ENCODE data around the gene SHB.

The SHB gene

DNA sequence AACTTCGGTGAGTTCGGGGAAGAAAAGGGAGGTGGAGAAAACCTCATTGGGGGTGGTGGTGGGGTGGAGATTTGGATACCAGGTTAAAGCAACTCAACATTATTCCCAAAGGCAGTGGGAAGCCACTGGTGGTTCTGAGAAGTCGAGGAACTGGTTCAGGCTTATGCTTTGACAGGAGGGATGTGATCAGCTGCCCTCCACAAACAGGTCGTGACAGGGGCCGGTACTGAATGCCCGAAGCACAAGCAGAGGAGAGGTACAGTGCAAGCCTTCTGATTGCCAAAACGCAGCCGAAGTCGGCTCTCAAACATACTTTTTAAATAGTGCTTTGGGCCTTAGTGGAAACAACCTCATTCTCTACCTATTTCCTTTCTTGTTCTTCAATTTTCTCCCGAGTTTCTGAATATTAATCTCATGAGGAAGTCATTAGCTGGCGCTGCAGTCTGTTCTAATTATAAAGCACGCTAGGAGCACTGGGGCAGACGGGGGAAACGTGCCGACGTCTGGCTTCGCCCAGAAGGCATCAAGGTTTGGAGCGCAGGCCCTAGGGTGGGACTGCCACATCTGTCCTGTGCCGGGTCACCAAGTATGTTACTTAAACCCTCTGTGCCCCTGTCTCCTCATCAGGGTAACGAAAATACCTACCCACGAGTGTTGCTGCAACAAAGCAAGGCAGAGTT is 27.3 kb downstream of the SHB start:
- DNase-seq = no peak

DNA sequence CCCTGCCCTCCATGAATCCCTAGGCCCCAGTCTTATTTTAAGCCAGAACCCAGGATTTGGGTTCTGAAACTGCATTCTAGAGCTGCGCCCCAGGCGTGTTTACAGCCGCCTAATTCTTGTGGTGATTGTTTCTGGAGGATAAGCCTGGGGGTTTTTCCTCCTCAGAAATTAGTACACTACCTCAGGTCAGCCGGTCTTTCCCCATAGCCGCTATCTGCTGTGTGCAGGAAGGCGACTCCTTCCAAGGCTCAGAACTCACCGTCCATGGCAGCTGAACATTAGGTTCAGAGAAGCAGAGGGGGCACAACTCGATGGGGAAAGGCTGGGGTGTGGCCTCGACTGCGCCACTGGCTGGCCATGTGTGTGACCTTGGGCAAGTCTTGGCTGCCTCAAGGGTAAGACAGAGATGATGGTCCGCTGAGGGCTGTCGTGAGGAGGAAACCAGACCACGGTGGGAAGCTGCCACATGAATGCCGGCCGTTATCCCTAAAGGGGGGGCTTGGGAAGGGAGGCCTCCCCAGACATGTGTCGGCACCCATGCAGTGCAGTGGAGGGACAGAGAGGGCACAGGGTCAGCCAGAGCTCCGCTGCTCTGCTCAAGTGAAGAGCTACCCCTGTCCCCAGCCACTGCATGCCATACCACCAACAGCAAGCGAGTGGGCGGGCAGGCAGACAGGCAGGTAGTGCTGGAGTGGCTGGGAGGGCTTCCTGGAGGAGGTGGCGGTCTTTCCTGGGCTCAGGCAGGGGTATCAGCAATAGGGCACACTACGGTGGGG is 28.9 kb downstream of the SHB start:
- DNase-seq = no peak

DNA sequence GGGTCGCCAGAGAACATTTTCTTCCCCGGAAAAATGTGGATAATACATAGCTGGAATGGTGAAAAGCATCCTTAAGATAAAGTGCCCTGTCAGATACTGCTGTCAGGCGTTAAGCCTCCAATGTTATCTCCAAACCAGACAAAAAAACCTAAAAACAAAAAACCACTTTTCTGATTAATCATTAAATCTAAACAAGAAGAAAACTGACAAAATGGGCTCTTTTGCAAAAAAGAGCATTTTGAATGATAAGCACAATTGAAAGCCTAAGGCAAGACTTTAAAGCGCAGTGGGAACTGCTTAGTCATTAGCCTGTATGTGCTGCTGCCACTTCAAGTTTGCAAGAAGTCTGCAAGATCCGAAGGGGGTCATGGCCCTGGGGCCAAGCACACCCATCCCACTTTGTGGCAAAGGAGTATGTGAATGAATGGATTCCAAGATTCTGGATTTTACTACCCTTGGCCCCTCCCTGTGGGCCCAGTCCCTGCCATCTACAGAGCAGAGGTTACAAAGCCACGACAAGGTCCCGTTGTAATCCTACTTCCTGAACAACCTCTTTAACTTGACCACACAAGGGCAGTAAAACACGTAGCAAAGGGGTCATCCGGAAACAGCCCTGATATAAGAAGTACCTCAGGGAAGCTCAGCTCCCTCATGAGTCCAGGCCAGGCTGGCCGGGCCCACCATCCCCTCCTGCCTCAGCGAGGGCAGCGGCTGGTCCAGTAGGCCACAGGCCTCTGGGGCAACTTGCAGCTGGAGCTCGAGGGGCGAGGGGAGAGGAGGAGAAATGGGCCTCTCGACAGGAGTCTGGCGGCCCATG is 29.7 kb downstream of the SHB start:
- DNase-seq = no peak

DNA sequence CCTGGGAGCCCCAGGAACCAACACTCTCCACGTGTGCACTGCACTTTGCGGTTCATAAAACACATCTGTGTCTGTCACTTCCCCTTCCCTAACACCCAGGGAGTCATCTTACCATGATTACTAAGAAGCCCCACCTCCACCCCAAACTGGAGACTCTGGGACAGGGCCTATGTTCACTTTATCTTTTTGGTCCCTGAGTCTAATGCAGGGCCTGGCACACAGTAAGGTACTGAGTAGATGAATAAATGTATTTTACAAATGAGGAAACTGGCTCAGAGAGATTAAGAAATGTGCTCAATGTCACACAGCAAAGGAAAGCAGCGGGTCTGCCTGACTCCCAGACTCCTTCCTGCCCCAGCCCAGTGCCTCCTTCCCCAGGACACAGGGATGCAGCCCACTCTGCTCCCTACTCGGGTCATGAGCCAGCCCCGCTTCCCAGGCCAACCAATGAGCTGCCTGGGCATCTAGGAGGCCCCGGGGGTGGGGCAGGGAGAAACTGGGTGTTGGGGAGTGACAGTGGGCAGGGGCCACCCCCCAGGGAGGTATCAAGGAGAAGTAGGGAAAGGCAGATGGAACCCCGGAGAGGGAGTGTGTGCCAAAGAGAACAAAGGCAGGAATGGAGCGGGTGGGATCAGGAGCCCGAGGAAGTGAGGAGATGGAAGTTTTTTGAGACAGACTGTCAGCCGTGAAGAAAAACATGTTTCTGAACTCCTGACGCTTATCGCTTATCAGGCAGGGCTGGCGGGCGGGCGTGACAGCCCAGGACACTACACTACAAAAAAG is 30.5 kb downstream of the SHB start:
- DNase-seq = no peak

DNA sequence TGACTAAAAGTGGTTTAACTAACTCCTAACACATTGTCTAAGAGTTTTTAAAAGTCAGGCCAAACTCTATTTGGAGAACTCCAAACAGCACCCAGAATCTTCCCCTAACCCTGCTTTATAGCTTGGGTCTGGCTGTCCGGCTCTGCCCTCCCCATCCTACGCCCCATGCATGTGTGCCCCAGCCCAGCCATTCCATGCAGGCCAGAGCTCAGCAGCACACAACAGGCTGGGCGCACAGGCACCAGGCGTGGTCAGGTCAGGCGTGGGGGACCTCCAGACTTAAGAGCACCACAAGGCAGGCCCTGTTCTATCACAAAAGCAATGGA is 31.1 kb downstream of the SHB start:
- DNase-seq = no peak

DNA sequence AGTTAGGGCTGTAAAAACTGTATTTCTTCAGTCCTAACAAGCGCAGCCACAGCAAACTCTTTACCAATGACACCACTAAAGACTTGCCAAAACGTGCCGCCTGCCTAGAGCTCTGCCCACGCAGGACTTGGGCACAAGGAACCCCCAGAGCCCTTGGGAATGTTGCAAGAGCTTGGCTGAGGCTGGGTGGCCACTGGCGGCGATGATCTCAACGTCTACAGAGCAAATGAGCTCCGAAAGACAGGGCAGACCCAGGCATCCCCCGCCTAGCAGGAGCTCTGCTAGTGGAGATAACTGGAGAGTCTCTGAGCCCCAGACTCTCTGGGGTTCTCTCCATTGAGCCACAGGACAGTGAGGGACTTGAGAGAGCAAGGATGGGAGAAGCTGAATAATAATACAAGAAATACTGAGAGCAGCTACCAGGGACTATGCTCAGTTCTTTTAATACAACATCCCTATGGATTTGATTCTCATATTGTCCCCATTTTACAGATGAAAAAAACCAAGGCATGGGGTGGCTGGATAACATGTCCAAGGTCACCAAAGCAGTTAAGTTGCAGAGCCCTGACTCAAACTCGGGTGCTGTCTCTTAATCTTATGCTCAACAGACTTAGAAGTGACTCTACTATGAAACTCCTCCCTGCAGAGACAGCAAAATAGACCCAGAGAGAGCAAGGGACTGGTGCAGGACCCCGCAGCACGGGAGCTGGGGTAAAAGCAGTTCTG is 32.5 kb downstream of the SHB start:
- no peak for DNase-seq

DNA sequence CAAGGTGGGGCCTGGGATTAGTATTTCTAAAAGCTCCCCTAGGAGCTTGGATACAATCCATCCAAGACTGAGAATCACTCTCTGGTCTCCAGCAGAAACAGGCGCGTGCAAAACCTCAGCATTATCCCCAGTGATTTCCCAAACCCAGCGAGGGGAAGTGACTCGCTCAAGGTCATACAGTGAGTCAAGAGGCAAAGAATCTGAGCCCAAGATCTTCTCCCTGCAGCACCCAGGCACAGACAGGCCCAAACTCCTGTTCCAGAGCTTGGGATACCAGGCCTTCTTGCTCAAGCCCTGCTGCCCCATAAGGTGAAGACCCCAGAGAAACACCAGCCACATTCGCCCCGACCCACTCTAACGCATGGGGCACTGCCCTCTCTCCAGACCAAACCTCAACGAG is 33.2 kb downstream of the SHB start:
- no peak for DNase-seq

DNA sequence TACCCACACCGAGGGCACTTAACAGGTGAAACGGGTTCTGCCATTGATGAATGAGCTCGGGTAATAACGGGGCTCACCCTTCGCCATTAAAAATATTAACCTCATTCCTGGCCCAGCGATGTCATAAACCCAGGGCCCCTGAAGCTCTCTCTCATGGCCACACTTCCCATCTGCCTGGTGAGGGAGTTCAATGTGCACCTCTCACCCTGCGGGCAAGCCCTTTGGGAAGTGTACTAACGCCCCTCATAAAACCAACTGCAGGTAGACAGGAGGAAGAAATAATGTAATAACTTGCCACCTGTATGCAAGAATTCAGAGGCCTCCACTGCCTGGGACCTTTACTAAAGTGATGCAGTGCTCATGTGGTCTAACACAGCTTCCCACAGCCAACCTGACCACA is 35.1 kb downstream of the SHB start:
- no peak for DNase-seq

DNA sequence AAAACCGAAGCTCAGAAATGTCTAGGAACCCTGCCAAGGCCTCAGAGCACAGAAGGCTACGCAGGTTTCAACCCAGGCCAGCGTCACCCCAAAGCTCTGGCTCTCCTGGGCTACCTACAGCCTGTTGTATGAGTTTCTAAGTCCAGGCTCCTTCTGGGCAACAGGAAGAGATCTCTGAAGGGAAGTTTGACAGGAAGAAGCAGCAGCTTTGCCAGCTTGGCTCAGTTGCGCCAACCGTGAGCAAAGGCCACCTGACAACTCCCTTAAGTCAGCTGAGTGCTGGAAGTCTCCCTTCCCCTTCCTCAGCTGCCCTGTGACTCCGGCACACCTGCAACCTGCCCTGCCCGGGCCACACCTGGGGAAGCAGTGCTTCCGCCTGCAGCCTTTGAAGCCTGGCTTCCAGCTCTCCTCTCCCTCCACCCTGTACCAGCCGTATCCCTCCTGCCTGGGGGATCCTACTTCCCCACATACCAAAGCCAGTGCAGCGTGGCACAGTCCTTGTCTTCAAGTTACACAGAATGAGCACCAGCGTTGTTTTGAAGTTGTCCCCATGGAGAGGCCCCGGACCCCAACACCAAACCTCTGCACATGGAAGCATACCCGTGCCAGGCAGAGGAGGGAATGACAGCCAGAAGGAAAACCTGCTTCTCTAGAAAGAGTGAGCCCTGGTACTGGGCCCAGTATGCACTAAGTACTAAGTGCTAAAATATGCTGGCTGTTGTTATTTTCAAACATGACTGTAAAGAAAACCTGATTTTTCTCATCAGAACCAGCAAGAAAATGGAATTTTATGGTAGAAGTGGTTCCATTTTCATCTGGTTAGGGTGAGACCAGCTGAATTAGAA is 36.5 kb downstream of the SHB start:
- DNase-seq = no peak

DNA sequence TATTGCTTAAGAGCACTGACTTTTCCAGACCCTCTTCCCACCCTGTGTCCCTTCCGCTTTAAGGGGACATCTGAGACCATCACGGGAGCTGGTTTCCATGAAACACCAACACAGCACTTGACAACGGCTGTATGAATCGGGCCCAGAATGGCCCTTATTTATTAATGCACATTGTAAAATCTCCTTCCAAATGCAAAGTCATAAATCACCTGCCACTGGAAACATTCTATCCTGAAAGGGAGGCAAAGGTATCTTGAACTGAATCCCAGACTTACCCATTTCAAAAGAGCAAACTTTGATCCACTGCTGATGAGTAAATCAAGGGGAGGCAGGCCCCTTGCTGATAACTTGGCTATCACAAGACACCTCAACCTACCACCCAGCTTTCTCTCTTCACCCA is 37.4 kb downstream of the SHB start:
- no peak for DNase-seq

DNA sequence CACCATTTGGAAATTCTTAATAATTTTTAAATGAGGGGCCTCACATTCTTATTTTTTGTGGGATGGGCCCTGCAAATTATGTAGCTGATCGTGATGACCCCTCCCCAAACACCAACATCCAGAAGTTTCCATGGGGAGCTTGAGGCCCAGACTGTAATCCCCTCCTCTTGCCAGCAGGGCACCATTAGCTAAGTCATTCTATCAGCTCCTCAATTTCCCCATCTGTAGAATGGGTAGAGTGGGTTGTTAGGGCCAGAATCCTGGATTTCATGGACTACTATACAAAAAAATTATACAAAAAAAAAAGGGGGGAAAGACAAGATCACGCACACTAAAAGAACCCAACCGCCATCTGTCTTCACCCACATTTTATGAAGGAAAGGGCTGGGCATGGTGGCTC is 38.4 kb downstream of the SHB start:
- DNase-seq = no peak

DNA sequence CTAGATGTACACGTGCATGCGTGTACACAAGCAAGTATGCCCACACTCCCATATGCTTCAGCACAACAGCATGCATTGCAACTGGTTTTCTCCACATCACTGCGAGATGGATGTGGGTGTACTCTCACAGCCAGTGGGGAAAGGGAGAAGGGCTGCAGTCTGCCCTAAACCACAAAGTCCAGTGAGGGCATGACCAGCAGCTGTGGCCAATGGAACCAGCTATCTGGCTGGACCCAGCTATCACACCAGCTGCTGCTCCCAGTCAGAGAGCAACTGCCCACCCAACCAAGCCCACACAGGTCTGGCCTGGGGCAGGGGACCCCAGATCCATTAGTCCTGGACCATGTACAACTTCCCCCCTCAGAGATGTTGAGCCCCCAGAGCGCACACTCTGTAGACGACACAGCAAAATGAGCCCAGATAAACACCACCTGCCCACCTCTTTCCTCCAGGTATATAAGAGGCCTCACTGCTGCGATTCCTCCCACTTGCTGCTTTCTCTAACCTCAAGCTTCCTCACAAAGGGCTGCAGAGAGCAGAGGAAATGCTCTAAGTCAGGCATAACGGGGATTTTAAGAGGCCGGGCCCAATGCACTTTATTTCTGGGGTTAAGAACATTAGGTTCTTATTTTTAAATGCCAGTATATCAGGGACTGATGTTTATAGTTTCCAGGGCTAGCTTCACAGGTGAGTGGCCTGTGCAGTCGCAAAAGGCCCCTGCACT is 39.0 kb downstream of the SHB start:
- DNase-seq = no peak

DNA sequence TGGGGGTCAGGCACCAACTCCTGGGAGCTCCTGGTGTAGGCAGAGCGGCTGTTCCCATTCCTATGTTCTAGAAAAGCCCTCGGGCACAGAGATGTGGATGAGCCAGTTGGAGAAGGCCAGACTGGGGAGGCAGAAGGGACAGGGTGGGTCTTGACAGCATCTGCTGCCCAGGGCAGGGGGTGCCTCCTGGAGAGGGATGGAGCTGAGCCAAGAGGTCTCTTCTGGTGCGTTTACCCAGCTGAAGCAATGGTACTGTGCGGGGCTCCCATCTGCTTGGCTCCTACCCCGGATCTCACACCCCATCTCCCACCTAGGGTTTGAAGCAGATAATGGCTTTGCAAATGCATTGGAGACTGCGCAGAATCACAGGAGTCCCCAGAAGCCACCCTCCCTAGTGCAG is 41.3 kb downstream of the SHB start:
- DNase-seq = no peak

DNA sequence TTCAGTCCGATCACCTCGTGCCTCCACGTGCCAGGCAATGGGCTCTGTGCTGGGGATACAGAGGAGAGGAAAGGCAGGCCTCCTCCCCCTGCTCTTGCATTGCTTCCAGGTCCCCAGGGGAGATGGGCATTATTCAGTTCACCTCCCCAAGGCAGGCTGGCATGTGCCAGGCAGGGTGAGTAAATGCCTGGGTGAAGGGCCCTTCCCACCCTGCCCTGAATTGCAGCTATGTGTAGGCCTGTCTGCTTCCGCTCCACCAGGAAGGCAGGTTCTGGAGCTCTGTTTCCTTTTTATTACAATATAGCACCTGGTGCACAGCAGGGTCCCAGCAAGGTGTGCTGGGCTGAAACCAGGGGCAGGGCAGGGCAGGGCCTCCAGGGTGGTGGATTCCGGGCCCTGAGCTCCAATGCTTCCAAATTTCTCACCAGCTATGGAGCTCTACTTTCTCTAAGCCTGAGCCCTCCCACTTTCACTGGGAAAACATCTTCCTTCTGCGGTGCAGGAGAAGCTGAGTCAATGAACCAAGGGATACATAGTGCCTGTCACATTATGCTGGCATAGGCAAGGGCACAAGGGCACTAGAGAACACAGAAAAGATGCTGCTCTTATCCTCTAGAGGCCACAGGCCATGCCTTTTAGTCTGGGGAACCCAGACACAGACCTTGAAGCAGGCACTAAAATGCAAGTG is 42.0 kb downstream of the SHB start:
- DNase-seq = no peak

DNA sequence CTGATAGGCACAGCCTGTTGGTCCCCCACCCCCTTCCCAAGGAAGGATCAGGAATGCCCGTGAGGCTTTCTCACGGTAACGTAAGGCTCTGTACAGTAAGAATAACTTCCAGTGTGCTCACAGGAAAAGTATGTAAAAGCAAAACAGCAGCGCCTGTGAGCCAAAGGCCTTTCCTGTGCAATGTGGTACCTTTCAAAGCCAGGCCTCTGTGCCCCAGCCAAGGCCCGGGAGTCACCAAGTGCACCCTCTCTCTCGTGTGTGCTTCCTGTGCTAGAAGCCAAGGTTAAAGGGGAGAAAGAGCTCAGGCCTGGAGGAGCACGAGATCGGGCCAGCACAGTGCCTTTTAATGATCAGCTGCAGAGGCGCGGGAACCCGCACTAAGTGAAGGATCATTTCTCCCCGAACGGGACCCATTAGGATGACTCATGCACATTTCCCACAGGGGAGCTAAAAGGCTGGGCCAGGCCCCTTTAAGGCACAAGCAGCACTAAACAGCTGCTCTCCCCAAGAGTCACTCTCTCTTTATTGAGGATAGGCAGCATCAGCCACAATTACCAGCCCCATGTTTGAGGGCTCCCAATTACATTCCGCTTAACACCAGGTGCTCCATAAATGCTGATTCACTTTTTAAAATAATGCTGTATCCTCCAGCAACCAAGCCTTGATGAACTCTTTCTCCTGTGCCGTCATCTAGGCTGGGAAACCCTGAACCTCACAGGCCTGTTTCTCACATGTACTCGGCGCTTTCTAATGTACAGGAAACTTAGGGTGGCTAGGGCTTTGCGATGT is 42.8 kb downstream of the SHB start:
- DNase-seq = no peak

DNA sequence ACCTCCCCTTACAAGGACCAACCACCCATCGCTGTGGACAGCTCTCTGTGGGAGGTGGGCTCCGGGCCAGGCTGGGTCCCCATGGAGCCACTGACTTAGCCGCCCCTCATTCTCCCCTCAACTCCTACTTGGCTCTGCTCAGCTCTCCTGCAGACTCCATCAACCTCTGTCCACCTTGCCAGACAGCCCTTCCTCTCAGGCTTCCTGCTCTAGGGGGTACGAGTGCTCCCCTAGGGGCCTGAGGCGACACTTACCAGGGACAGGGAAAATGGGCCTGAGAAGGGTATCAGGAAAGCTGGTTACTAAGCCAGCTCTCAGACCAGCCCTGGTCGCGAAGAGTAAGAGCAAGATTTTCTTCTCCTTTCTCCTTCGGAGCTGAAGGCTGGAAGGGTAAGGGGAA is 43.9 kb downstream of the SHB start:
- no peak for DNase-seq

DNA sequence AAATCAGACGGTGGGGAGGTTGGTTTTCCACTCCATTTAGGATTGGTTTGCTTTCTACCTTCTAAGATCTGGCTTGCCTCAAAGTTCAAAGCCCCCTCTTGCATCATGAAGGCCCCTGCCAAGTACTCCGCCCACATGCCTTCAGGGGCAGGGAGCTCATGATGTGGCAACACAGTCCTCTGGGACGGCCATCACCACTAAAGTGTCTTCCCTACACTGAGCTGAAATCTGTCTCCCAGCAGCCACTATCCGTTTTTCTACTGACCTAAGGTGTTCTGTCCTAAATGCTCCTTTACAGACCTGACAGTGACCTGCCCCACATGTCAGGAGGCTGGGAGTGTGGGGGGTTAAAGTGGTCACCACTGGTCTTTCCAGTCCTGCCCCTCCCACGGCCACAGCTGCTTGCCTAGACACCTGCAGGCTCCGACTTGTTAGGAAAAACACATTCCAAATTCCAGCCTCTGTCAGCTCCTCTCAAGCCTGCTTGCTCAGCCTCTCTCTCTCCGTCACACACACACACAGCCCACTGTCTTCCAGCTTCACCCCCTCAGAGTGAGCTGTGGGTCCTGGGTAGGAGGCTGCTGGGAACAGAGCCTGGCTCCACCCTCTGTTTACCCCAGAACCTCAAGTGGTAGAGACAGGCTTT is 44.9 kb downstream of the SHB start:
- DNase-seq = no peak

DNA sequence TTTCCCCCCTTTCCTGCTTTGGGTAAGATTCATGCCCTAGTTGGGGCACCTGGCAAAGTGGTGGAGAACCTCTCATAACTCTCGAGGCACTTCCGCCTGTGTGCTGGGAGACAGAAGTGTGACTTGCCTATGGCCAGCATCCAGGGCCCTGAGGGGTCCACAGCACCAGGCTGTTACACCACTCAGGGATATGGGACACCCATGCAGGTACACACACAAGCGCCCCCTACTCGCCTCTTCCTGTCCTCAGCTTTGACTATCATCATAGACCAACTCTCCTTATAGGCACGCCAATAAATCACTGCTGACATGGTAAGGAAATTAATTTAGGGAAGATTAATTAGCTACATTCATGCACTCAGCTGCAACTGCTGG is 45.4 kb downstream of the SHB start:
- DNase-seq = no peak

DNA sequence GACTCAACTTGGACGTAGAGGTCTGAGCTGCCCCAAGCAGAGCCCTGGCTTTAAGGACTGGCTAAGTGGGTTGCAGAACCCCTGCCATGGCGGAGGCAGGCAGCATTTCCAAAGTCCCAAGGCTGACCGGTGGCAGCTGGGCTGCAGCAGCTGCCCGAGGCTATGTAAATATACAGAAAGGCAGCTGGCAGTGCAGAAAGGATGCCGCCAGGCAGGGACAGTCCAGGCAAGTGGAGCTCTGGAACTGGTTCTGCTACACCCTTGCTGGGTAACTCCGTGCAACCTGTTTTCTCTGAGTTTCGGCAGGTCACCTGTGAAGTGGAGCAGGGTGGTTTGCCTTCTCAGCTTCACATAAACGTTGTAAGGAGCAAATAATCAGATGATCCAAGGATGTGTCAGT is 46.0 kb downstream of the SHB start:
- no peak for DNase-seq
